ENCODE results near the gene ETFA.
A peak's percentile ranks its signal among the peaks of the same experiment; 100 is the strongest.
"Not testable (repeated sequence)": the region's sequence is repeated elsewhere in the genome, so short reads cannot be mapped to it uniquely, and the experiment has no call there.

The ETFA gene

GRCh38 chr15:76324066-76324465 lies 12.8 kb upstream of the ETFA start:
- no peak for DNase-seq (ENCODE audit: low spot score)

- no peak for DNase-seq (ENCODE audit: low spot score)
These were observed 10.3 kb upstream of the ETFA start for GRCh38 chr15:76321602-76322001.

GRCh38 chr15:76321171-76321570 lies 9.9 kb upstream of the ETFA start:
- no peak for DNase-seq (ENCODE audit: low spot score)

GRCh38 chr15:76320012-76320411 lies 8.7 kb upstream of the ETFA start:
- no peak for DNase-seq (ENCODE audit: low spot score)

GRCh38 chr15:76313731-76314130 lies 2.5 kb upstream of the ETFA start:
- no peak for DNase-seq (ENCODE audit: low spot score)

- not testable (repeated sequence) for DNase-seq (ENCODE audit: low spot score)
These were observed 1.9 kb upstream of the ETFA start for GRCh38 chr15:76313175-76313567.

GRCh38 chr15:76312540-76313174 lies 1.4 kb upstream of the ETFA start:
- DNase-seq (ENCODE audit: low spot score): no peak

- DNase-seq (ENCODE audit: low spot score): peak; percentile 45
These were observed 682 bp downstream of the ETFA start for GRCh38 chr15:76310475-76311099.

- DNase-seq (ENCODE audit: low spot score): no peak
These were observed 1.5 kb downstream of the ETFA start for GRCh38 chr15:76309601-76310330.

- no peak for DNase-seq (ENCODE audit: low spot score)
These were observed 7.4 kb downstream of the ETFA start for GRCh38 chr15:76303909-76304308.

GRCh38 chr15:76299786-76300185 lies 11.5 kb downstream of the ETFA start:
- no peak for DNase-seq (ENCODE audit: low spot score)

GRCh38 chr15:76298986-76299385 lies 12.3 kb downstream of the ETFA start:
- no peak for DNase-seq (ENCODE audit: low spot score)

- DNase-seq (ENCODE audit: low spot score): not testable (repeated sequence)
These were observed 13.3 kb downstream of the ETFA start for GRCh38 chr15:76297951-76298350.

GRCh38 chr15:76296849-76297248 lies 14.4 kb downstream of the ETFA start:
- no peak for DNase-seq (ENCODE audit: low spot score)

GRCh38 chr15:76294463-76294862 lies 16.8 kb downstream of the ETFA start:
- not testable (repeated sequence) for DNase-seq (ENCODE audit: low spot score)

- peak; percentile 26 for DNase-seq (ENCODE audit: low spot score)
These were observed 17.9 kb downstream of the ETFA start for GRCh38 chr15:76293361-76293760.

GRCh38 chr15:76289582-76289981 lies 21.7 kb downstream of the ETFA start:
- no peak for DNase-seq (ENCODE audit: low spot score)

GRCh38 chr15:76286271-76286879 lies 24.9 kb downstream of the ETFA start:
- peak; percentile 21 for DNase-seq (ENCODE audit: low spot score)

GRCh38 chr15:76285241-76285825 lies 25.9 kb downstream of the ETFA start:
- peak; percentile 26 for DNase-seq (ENCODE audit: low spot score)

GRCh38 chr15:76282465-76282864 lies 28.8 kb downstream of the ETFA start:
- DNase-seq (ENCODE audit: low spot score): no peak

- DNase-seq (ENCODE audit: low spot score): no peak
These were observed 32.6 kb downstream of the ETFA start for GRCh38 chr15:76278651-76279050.

GRCh38 chr15:76274821-76275220 lies 36.4 kb downstream of the ETFA start:
- no peak for DNase-seq (ENCODE audit: low spot score)

GRCh38 chr15:76274226-76274625 lies 37.0 kb downstream of the ETFA start:
- peak; percentile 17 for DNase-seq (ENCODE audit: low spot score)

Data from GM03348 (cell line).